Gastroesophageal sphincter (tissue), 3 donors: ENCODE results near the gene PRDM2.

Experiments used
- CTCF ChIP-seq, 4 experiments: fragments of 200-600 bp in 2 of 4; fragments of 450-650 bp in 2 of 4; sonication (generic) in 1 of 4; IDR thresholded peaks; one replicate each; pipeline ENCODE4 v1.5.1; 2017 to 2019; ENCODE audit warnings: antibody characterized with exemption in 4 of 4, mild to moderate bottlenecking in 2 of 4, moderate library complexity in 2 of 4
- EP300 ChIP-seq: sonication (generic); formaldehyde crosslinking; IDR thresholded peaks from one replicate; pipeline ENCODE4 v1.6.1; 2017; ENCODE audit warnings: antibody characterized with exemption, mild to moderate bottlenecking
- POLR2A ChIP-seq, 2 donors: fragments of 450-650 bp; IDR thresholded peaks; one replicate each; pipeline ENCODE4 v1.6.1; 2017; ENCODE audit warnings: antibody characterized with exemption in 2 of 2, mild to moderate bottlenecking in 2 of 2, moderate library complexity in 1 of 2
- POLR2AphosphoS5 ChIP-seq: sonication (generic); formaldehyde crosslinking; IDR thresholded peaks from one replicate; pipeline ENCODE4 v1.6.1; 2017; ENCODE audit warnings: antibody characterized with exemption

GRCh38 chr1:13871413-13871812, 171.4 kb downstream of the PRDM2 start:
- TF ChIP-seq CTCF (IDR thresholded peaks at IDR 0.05) (no peak), EP300 (no peak), POLR2A (IDR thresholded peaks at IDR 0.05) (no peak), POLR2AphosphoS5 (no peak)
